Suprapubic skin (tissue), 4 donors: ENCODE results near the gene LANCL2.

Source experiments
- EP300 ChIP-seq: sonication (generic); formaldehyde crosslinking; IDR thresholded peaks from one replicate; pipeline ENCODE4 v1.6.1; 2017; ENCODE audit warnings: antibody characterized with exemption
- POLR2A ChIP-seq, 2 donors: fragments of 450-650 bp; IDR thresholded peaks; one replicate each; pipeline ENCODE4 v1.6.1; 2017; ENCODE audit warnings: antibody characterized with exemption in 2 of 2, mild to moderate bottlenecking in 2 of 2, moderate library complexity in 2 of 2
- POLR2AphosphoS5 ChIP-seq, 3 donors: sonication (generic); formaldehyde crosslinking; IDR thresholded peaks; one replicate each; pipeline ENCODE4 v1.6.1; 2017; ENCODE audit warnings: antibody characterized with exemption in 3 of 3
- TF ChIP-seq, protein P1 (sequence below), 2 donors: fragments of 200-600 bp in 1 of 2; fragments of 450-650 bp in 1 of 2; sonication (generic) in 1 of 2; IDR thresholded peaks; one replicate each; pipeline ENCODE4 v1.5.1; 2016 to 2019; ENCODE audit warnings: antibody characterized with exemption in 2 of 2, mild to moderate bottlenecking in 1 of 2, moderate library complexity in 1 of 2

DNA sequence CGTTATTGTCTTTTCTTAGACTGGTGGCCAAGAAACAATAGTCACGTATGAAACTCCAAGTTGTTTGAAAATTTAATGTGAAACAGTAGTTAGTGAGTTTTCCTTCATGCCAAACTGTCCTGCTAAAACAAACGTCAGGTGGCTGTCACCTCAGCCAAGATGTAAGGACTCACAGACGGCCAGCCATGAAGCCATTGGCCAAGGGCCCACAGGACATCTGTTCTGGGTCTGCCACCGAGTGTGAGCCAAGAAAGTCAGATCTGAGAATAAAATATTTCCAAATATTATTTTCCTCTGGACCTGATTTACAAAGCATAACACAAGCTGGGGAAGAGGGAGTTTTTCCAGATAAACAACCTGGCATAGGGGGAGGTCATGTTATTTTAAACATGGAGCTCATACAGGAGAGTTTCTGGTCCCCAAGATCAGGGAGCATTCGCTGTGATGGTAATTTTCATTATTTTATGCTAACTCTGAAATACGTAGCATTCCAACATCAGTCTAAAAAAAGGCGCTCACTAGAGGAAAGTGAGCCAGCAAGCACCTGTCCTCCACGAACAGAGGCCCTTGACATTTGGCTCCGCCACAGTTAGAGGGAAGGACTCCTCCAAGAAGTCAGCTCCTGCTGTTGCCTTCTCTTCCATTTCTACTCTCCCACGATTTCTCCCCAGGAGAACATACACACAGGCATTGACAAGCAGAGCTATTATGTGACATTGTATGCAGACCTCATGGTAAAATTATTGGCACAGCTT lies 38.9 kb upstream of the LANCL2 start:
- TF ChIP-seq, protein P1, sequence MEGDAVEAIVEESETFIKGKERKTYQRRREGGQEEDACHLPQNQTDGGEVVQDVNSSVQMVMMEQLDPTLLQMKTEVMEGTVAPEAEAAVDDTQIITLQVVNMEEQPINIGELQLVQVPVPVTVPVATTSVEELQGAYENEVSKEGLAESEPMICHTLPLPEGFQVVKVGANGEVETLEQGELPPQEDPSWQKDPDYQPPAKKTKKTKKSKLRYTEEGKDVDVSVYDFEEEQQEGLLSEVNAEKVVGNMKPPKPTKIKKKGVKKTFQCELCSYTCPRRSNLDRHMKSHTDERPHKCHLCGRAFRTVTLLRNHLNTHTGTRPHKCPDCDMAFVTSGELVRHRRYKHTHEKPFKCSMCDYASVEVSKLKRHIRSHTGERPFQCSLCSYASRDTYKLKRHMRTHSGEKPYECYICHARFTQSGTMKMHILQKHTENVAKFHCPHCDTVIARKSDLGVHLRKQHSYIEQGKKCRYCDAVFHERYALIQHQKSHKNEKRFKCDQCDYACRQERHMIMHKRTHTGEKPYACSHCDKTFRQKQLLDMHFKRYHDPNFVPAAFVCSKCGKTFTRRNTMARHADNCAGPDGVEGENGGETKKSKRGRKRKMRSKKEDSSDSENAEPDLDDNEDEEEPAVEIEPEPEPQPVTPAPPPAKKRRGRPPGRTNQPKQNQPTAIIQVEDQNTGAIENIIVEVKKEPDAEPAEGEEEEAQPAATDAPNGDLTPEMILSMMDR (IDR thresholded peaks at IDR 0.05) = no peak
- TF ChIP-seq EP300 (no peak), POLR2AphosphoS5 (IDR thresholded peaks at IDR 0.05) (no peak), POLR2A (IDR thresholded peaks at IDR 0.05) (no peak)
